ENCODE results near the gene C2orf72.

Gene C2orf72

GRCh38 chr2:231069379-231070054 is 32.2 kb downstream of the C2orf72 start:
- no peak for DNase-seq (ENCODE audit: low spot score)

- DNase-seq (ENCODE audit: low spot score) = no peak
Measured at GRCh38 chr2:231084565-231084964, 47.2 kb downstream of the C2orf72 start.

- DNase-seq (ENCODE audit: low spot score) = no peak
Measured at GRCh38 chr2:231088754-231089153, 51.4 kb downstream of the C2orf72 start.

GRCh38 chr2:231093933-231094332 is 56.6 kb downstream of the C2orf72 start:
- DNase-seq (ENCODE audit: low spot score) = no peak

- DNase-seq (ENCODE audit: low spot score) = no peak
Measured at GRCh38 chr2:231094736-231095346, 57.5 kb downstream of the C2orf72 start.

Measured in hepatic stellate cell (primary cell).